DMS53 (cell line): ENCODE measurements around the gene TPD52L1.

Experiments
- DNase-seq: peaks from one replicate; lab custom pipeline; 2025; lab: John Stamatoyannopoulos, UW

TPD52L1 gene

GRCh38 chr6:125175466-125176048, 22.0 kb downstream of the TPD52L1 start:
- no peak for DNase-seq

GRCh38 chr6:125182237-125183008, 28.9 kb downstream of the TPD52L1 start:
- DNase-seq = peak; percentile 19

- no peak for DNase-seq
Observed at GRCh38 chr6:125183391-125183790, 29.8 kb downstream of the TPD52L1 start.

GRCh38 chr6:125188037-125188436, 34.5 kb downstream of the TPD52L1 start:
- DNase-seq = no peak

- no peak for DNase-seq
Observed at GRCh38 chr6:125188594-125189203, 35.1 kb downstream of the TPD52L1 start.

GRCh38 chr6:125189494-125189893, 35.9 kb downstream of the TPD52L1 start:
- DNase-seq = no peak

- DNase-seq = no peak
Observed at GRCh38 chr6:125190667-125191066, 37.1 kb downstream of the TPD52L1 start.

GRCh38 chr6:125191916-125192609, 38.5 kb downstream of the TPD52L1 start:
- DNase-seq = peak; percentile 81

GRCh38 chr6:125192610-125192930, 39.0 kb downstream of the TPD52L1 start:
- no peak for DNase-seq

- DNase-seq = no peak
Observed at GRCh38 chr6:125193208-125193607, 39.6 kb downstream of the TPD52L1 start.

- DNase-seq = no peak
Observed at GRCh38 chr6:125194941-125195340, 41.4 kb downstream of the TPD52L1 start.

- DNase-seq = no peak
Observed at GRCh38 chr6:125195526-125195925, 42.0 kb downstream of the TPD52L1 start.

- DNase-seq = no peak
Observed at GRCh38 chr6:125196613-125197012, 43.0 kb downstream of the TPD52L1 start.

GRCh38 chr6:125197795-125198269, 44.3 kb downstream of the TPD52L1 start:
- peak; percentile 30 for DNase-seq

- no peak for DNase-seq
Observed at GRCh38 chr6:125198398-125198937, 44.9 kb downstream of the TPD52L1 start.

GRCh38 chr6:125200941-125201340, 47.4 kb downstream of the TPD52L1 start:
- DNase-seq = no peak

GRCh38 chr6:125201961-125202729, 48.6 kb downstream of the TPD52L1 start:
- no peak for DNase-seq

GRCh38 chr6:125203395-125203794, 49.8 kb downstream of the TPD52L1 start:
- DNase-seq = peak; percentile 31

- no peak for DNase-seq
Observed at GRCh38 chr6:125205931-125206330, 52.4 kb downstream of the TPD52L1 start.

- no peak for DNase-seq
Observed at GRCh38 chr6:125206389-125206788, 52.8 kb downstream of the TPD52L1 start.

GRCh38 chr6:125207956-125208355, 54.4 kb downstream of the TPD52L1 start:
- DNase-seq = no peak
